Lower lobe of right lung (tissue), 2 donors: ENCODE data around the gene AQP6. TPM values are rescaled to one million over a fixed set of nuclear protein-coding genes. Genes with fewer than 3 reads are reported as not detected.

Experiments used
- ATAC-seq, 2 donors: fragments of 200-7000 bp; cut with Tn5 transposase; one replicate each; pipeline ENCODE4 v1.9.1; 2020 to 2022; ENCODE audit warnings: mild to moderate bottlenecking in 2 of 2, moderate library complexity in 2 of 2
- DNase-seq: peaks from one replicate; pipeline ENCODE4 v3.0.0-alpha.2; 2020
- H3K27ac ChIP-seq: fragments of 200-600 bp; one replicate; pipeline ENCODE4 v1.8.0; 2022
- H3K27me3 ChIP-seq: fragments of 200-600 bp; one replicate; pipeline ENCODE4 v1.8.0; 2022; ENCODE audit warnings: low read depth
- H3K36me3 ChIP-seq: fragments of 200-600 bp; one replicate; pipeline ENCODE4 v1.8.0; 2022; ENCODE audit warnings: mild to moderate bottlenecking
- H3K4me1 ChIP-seq: fragments of 200-600 bp; one replicate; pipeline ENCODE4 v1.8.0; 2022
- H3K4me3 ChIP-seq: fragments of 200-600 bp; one replicate; pipeline ENCODE4 v1.8.0; 2022; ENCODE audit warnings: mild to moderate bottlenecking
- H3K9me3 ChIP-seq: fragments of 200-600 bp; one replicate; pipeline ENCODE4 v1.8.0; 2022
- CTCF ChIP-seq: fragments of 200-600 bp; IDR thresholded peaks from one replicate; pipeline ENCODE4 v1.8.0; 2022; ENCODE audit warnings: antibody characterized with exemption, mild to moderate bottlenecking
- intact Hi-C: fragments of 100-400 bp; cut with DNase I; formaldehyde crosslinking; loops from one replicate; pipeline ENCODE4 v1.11.0; 2022
- total RNA-seq: library from RNA; stranded (reverse); fragmentation: NEBNext Ultra II Directional; extraction: Animal tissue kit (Norgen Biotek cat#: 25700); gene quantifications from one replicate; pipeline ENCODE4 v1.2.1, GENCODE V29; 2021
- donor health status: DM: no; HTN: yes; CAD: no; lungs with severe emphysema.

AQP6 gene
- total RNA-seq, 1 donor from 2014 or later, result 0.09 TPM

GRCh38 chr12:49954863-49955830, 17.6 kb upstream of the AQP6 start:
- DNase-seq, result no peak
- peak; percentile 70 to 80 for ATAC-seq

GRCh38 chr12:49955899-49956662, 16.7 kb upstream of the AQP6 start:
- TF ChIP-seq CTCF, result no peak
- no peak overlapping the region for H3K4me3 ChIP-seq
- H3K27me3 ChIP-seq, result peaks cover 66% of the 10 kb centered on the region
- no peaks in the 10 kb centered on the region for H3K9me3 ChIP-seq
- no peak for ATAC-seq
- no peak for DNase-seq
- H3K27ac ChIP-seq, result no peak overlapping the region
- intact Hi-C loops, result no loop called here
- H3K4me1 ChIP-seq, result peaks cover 44% of the 10 kb centered on the region
- H3K36me3 ChIP-seq, result no peaks in the 10 kb centered on the region

More at GRCh38 chr12:49954863-49955830, 17.6 kb upstream of the AQP6 start:
- Histone ChIP-seq H3K4me3 (no peak overlapping the region), H3K27ac (no peak overlapping the region), H3K27me3 (peaks cover 58% of the 10 kb centered on the region), H3K4me1 (peaks cover 39% of the 10 kb centered on the region), H3K36me3 (no peaks in the 10 kb centered on the region), H3K9me3 (no peaks in the 10 kb centered on the region)
- intact Hi-C loops, result no loop called here
- TF ChIP-seq CTCF, result no peak

- DNase-seq, result no peak
- TF ChIP-seq CTCF, result no peak
- intact Hi-C loops, result no loop called here
- Histone ChIP-seq H3K36me3 (no peaks in the 10 kb centered on the region), H3K27ac (no peak overlapping the region), H3K9me3 (no peaks in the 10 kb centered on the region), H3K27me3 (peaks cover 71% of the 10 kb centered on the region), H3K4me1 (peaks cover 42% of the 10 kb centered on the region), H3K4me3 (no peak overlapping the region)
- ATAC-seq, result no peak
These were observed 15.8 kb upstream of the AQP6 start for GRCh38 chr12:49956663-49957569.

GRCh38 chr12:49957570-49957967, 15.2 kb upstream of the AQP6 start:
- Histone ChIP-seq H3K4me3 (no peak overlapping the region), H3K27me3 (peaks cover 76% of the 10 kb centered on the region), H3K9me3 (no peaks in the 10 kb centered on the region), H3K36me3 (no peaks in the 10 kb centered on the region), H3K4me1 (peaks cover 35% of the 10 kb centered on the region), H3K27ac (no peak overlapping the region)
- intact Hi-C loops, result no loop called here
- ATAC-seq (no peak), DNase-seq (no peak)
- TF ChIP-seq CTCF, result no peak
